SK-N-MC (cell line): ENCODE results near the gene C8A.

Experiments used
- EZH2 ChIP-seq: fragments of 200-600 bp; sonication (generic); IDR thresholded peaks from one replicate; pipeline ENCODE4 v1.6.1; 2017; ENCODE audit warnings: antibody characterized with exemption
- POLR2AphosphoS5 ChIP-seq: IDR thresholded peaks from 2 replicates; pipeline ENCODE4 v1.6.1; 2012; ENCODE audit warnings: mild to moderate bottlenecking, low read depth, low read length, borderline replicate concordance

GRCh38 chr1:56953386-56953785, 98.8 kb downstream of the C8A start:
- TF ChIP-seq POLR2AphosphoS5, result no peak
- no peak for TF ChIP-seq EZH2
